Stimulated activated CD8-positive, alpha-beta memory T cell treated with anti-CD3 and anti-CD28 coated beads, Interleukin-4, amount 100 ng/mL, for 24 hours (primary cell): ENCODE data around the gene CFAP157.
"Not testable (repeated sequence)": the region's sequence is repeated elsewhere in the genome, so short reads cannot be mapped to it uniquely, and the experiment has no call there.

Experiments used
- DNase-seq: peaks from one replicate; pipeline ENCODE4 v3.0.0-alpha.2; 2020; ENCODE audit warnings: low read depth

Gene CFAP157

GRCh38 chr9:127735530-127736185 is 28.9 kb downstream of the CFAP157 start:
- no peak for DNase-seq

GRCh38 chr9:127738666-127739065 is 31.9 kb downstream of the CFAP157 start:
- DNase-seq: no peak

GRCh38 chr9:127739614-127740330 is 33.0 kb downstream of the CFAP157 start:
- DNase-seq: no peak

GRCh38 chr9:127741831-127742434 is 35.1 kb downstream of the CFAP157 start:
- DNase-seq: no peak

- no peak for DNase-seq
Measured at GRCh38 chr9:127742435-127743088, 35.8 kb downstream of the CFAP157 start.

- no peak for DNase-seq
Measured at GRCh38 chr9:127744398-127745110, 37.8 kb downstream of the CFAP157 start.

- DNase-seq: no peak
Measured at GRCh38 chr9:127746959-127747569, 40.3 kb downstream of the CFAP157 start.

- DNase-seq: no peak
Measured at GRCh38 chr9:127749090-127749787, 42.5 kb downstream of the CFAP157 start.

- DNase-seq: no peak
Measured at GRCh38 chr9:127751269-127752054, 44.7 kb downstream of the CFAP157 start.

GRCh38 chr9:127753148-127753547 is 46.4 kb downstream of the CFAP157 start:
- no peak for DNase-seq

- no peak for DNase-seq
Measured at GRCh38 chr9:127753622-127754021, 46.8 kb downstream of the CFAP157 start.

- no peak for DNase-seq
Measured at GRCh38 chr9:127754099-127755060, 47.6 kb downstream of the CFAP157 start.

- no peak for DNase-seq
Measured at GRCh38 chr9:127755061-127756060, 48.6 kb downstream of the CFAP157 start.

- DNase-seq: no peak
Measured at GRCh38 chr9:127756233-127756632, 49.4 kb downstream of the CFAP157 start.

- DNase-seq: not testable (repeated sequence)
Measured at GRCh38 chr9:127756776-127757175, 50.0 kb downstream of the CFAP157 start.

GRCh38 chr9:127758843-127759242 is 52.1 kb downstream of the CFAP157 start:
- DNase-seq: no peak

- DNase-seq: no peak
Measured at GRCh38 chr9:127761061-127761460, 54.3 kb downstream of the CFAP157 start.

GRCh38 chr9:127761491-127761956 is 54.7 kb downstream of the CFAP157 start:
- DNase-seq: no peak
